Fibroblast of lung (primary cell): ENCODE measurements around the gene C17orf58. TPM values are rescaled to one million over a fixed set of nuclear protein-coding genes. Genes with fewer than 3 reads are reported as not detected.

Experiments used
- DNase-seq, 2 donors: peaks; one replicate each; pipeline versions ENCODE4 v3.0.0 to v3.0.0-alpha.2; 2010; ENCODE audit warnings: low read depth in 2 of 2
- H2AFZ ChIP-seq: 2 replicates; pipeline ENCODE4 v1.5.1; 2012; ENCODE audit warnings: low read length, control low read depth, inconsistent platforms
- H3K27ac ChIP-seq: 2 replicates; pipeline ENCODE4 v1.5.1; 2011; ENCODE audit warnings: low read length, control low read depth; ENCODE audit not compliant: insufficient read depth
- H3K27me3 ChIP-seq: 2 replicates; pipeline ENCODE4 v1.5.1; 2011; ENCODE audit warnings: mild to moderate bottlenecking, low read length; ENCODE audit not compliant: control insufficient read depth, insufficient read depth
- H3K36me3 ChIP-seq: 2 replicates; pipeline ENCODE4 v1.5.1; 2011; ENCODE audit warnings: low read length; ENCODE audit not compliant: control insufficient read depth, insufficient read depth
- H3K4me1 ChIP-seq: 2 replicates; pipeline ENCODE4 v1.5.1; 2011; ENCODE audit warnings: low read length; ENCODE audit not compliant: control insufficient read depth, insufficient read depth; ENCODE audit errors: extremely low read depth
- H3K4me2 ChIP-seq: 2 replicates; pipeline ENCODE4 v1.5.1; 2011; ENCODE audit warnings: low read length, control low read depth; ENCODE audit not compliant: insufficient read depth; ENCODE audit errors: extremely low read depth
- H3K4me3 ChIP-seq, 4 experiments: fragments of 200-600 bp in 1 of 4; sonication (generic) in 1 of 4; replicated peaks in 1 of 4; 2 replicates each; pipeline ENCODE4 v1.5.1; 2011 to 2016; ENCODE audit warnings: low read length in 4 of 4, low read depth in 3 of 4, mild to moderate bottlenecking in 3 of 4, control low read depth in 2 of 4, inconsistent platforms in 1 of 4, mixed read lengths in 1 of 4; ENCODE audit not compliant: insufficient read depth in 1 of 4; ENCODE audit errors: control extremely low read depth in 1 of 4
- H3K79me2 ChIP-seq: 2 replicates; pipeline ENCODE4 v1.5.1; 2012; ENCODE audit warnings: mild to moderate bottlenecking, low read length, inconsistent platforms; ENCODE audit not compliant: control insufficient read depth, insufficient read depth
- H3K9ac ChIP-seq: 2 replicates; pipeline ENCODE4 v1.5.1; 2011; ENCODE audit warnings: mild to moderate bottlenecking, low read length, control low read depth; ENCODE audit not compliant: insufficient read depth
- H3K9me3 ChIP-seq: 2 replicates; pipeline ENCODE4 v1.5.1; 2012; ENCODE audit warnings: low read depth, low read length; ENCODE audit not compliant: control insufficient read depth, insufficient read depth
- H4K20me1 ChIP-seq: 2 replicates; pipeline ENCODE4 v1.5.1; 2011; ENCODE audit warnings: low read length; ENCODE audit not compliant: control insufficient read depth, insufficient read depth; ENCODE audit errors: extremely low read depth
- CTCF ChIP-seq, 2 donors: IDR thresholded peaks in 1 of 2; conservative IDR thresholded peaks in 1 of 2; 1 replicate in 1 of 2; 2 replicates in 1 of 2; pipeline ENCODE4 v1.5.1; 2011 to 2012; ENCODE audit warnings: low read length in 2 of 2, control low read depth in 1 of 2, inconsistent platforms in 1 of 2, low read depth in 1 of 2, mild to moderate bottlenecking in 1 of 2
- EZH2 ChIP-seq: IDR thresholded peaks from 2 replicates; pipeline ENCODE4 v1.5.1; 2012; ENCODE audit warnings: low read length, control low read depth, mild to moderate bottlenecking; ENCODE audit errors: missing control alignments
- polyA plus RNA-seq, 2 donors: library from polyadenylated mRNA; depleted of rRNA in 1 of 2; stranded (reverse) in 1 of 2; unstranded in 1 of 2; fragments of >200 nt; gene quantifications; 2 replicates each; pipeline ENCODE4 v1.2.1, GENCODE V29; 2011 to 2012; ENCODE audit warnings: missing spikeins in 1 of 2
- total RNA-seq: library from RNA; depleted of rRNA; stranded (reverse); fragments of >200 nt; gene quantifications from 2 replicates; pipeline ENCODE4 v1.2.1, GENCODE V29; 2014

Gene C17orf58
- total and polyA plus RNA-seq, 2 donors (not counting 1 experiment from before 2014, with no cell fraction given): 10.6 to 17.0 TPM

- Histone ChIP-seq H3K36me3 (no peaks in the 10 kb centered on the region), H3K27me3 (no peaks in the 10 kb centered on the region), H3K27ac (no peak overlapping the region), H3K4me3 (no peak overlapping the region), H3K9ac (no peak overlapping the region), H3K9me3 (no peaks in the 10 kb centered on the region), H3K4me2 (no peak overlapping the region), H3K79me2 (no peaks in the 10 kb centered on the region), H2AFZ (no peak overlapping the region), H3K4me1 (no peaks in the 10 kb centered on the region), H4K20me1 (no peaks in the 10 kb centered on the region)
- DNase-seq: no peak
- TF ChIP-seq CTCF (conservative IDR thresholded peaks at IDR 0.05 in 1 of 2, IDR thresholded peaks at IDR 0.05 in 1 of 2; ENCODE audit: low read depth in 1 of 2, low read length in 2 of 2): no peak
- TF ChIP-seq EZH2: no peak
These were observed 20.6 kb upstream of the C17orf58 start for GRCh38 chr17:68016838-68017237.

GRCh38 chr17:68015081-68015723, 18.9 kb upstream of the C17orf58 start:
- Histone ChIP-seq H3K27me3 (no peaks in the 10 kb centered on the region), H4K20me1 (no peaks in the 10 kb centered on the region), H3K4me1 (no peaks in the 10 kb centered on the region), H3K9me3 (no peaks in the 10 kb centered on the region), H3K4me3 (no peak overlapping the region), H3K4me2 (no peak overlapping the region), H3K36me3 (no peaks in the 10 kb centered on the region), H3K27ac (no peak overlapping the region), H2AFZ (no peak overlapping the region), H3K79me2 (no peaks in the 10 kb centered on the region), H3K9ac (no peak overlapping the region)
- DNase-seq: no peak
- no peak for TF ChIP-seq EZH2
- no peak for TF ChIP-seq CTCF (conservative IDR thresholded peaks at IDR 0.05 in 1 of 2, IDR thresholded peaks at IDR 0.05 in 1 of 2; ENCODE audit: low read depth in 1 of 2, low read length in 2 of 2)

GRCh38 chr17:68013385-68013784, 17.1 kb upstream of the C17orf58 start:
- Histone ChIP-seq H3K4me2 (no peak overlapping the region), H4K20me1 (no peaks in the 10 kb centered on the region), H3K79me2 (no peaks in the 10 kb centered on the region), H3K27me3 (no peaks in the 10 kb centered on the region), H3K9me3 (no peaks in the 10 kb centered on the region), H2AFZ (no peak overlapping the region), H3K36me3 (no peaks in the 10 kb centered on the region), H3K4me1 (no peaks in the 10 kb centered on the region), H3K9ac (no peak overlapping the region), H3K4me3 (no peak overlapping the region), H3K27ac (no peak overlapping the region)
- TF ChIP-seq CTCF (conservative IDR thresholded peaks at IDR 0.05 in 1 of 2, IDR thresholded peaks at IDR 0.05 in 1 of 2; ENCODE audit: low read depth in 1 of 2, low read length in 2 of 2) (no peak), EZH2 (no peak)
- DNase-seq: no peak
